Mononuclear cell (primary cell): ENCODE data around the gene TSHZ3. TPM values are rescaled to one million over a fixed set of nuclear protein-coding genes. Genes with fewer than 3 reads are reported as not detected.

ENCODE experiments used
- H3K27me3 ChIP-seq: 2 replicates; pipeline ENCODE4 v1.6.0; 2011; ENCODE audit warnings: low read length, control low read depth; ENCODE audit not compliant: insufficient read depth
- H3K4me1 ChIP-seq: 2 replicates; pipeline ENCODE4 v1.5.1; 2011; ENCODE audit warnings: mild to moderate bottlenecking, low read length, control low read depth; ENCODE audit not compliant: insufficient read depth
- H3K4me3 ChIP-seq: 2 replicates; pipeline ENCODE4 v1.5.1; 2011; ENCODE audit warnings: mild to moderate bottlenecking, low read length, moderate library complexity
- H3K9me3 ChIP-seq: 2 replicates; pipeline ENCODE4 v1.5.1; 2011; ENCODE audit warnings: low read depth, mild to moderate bottlenecking, control low read depth, low read length
- total RNA-seq: library from RNA; depleted of rRNA; stranded (reverse); fragments of >200 nt; gene quantifications from one replicate; pipeline ENCODE4 v1.2.3, GENCODE V29; 2012

The TSHZ3 gene
- total RNA-seq, 1 donor: 1.9 TPM

DNA sequence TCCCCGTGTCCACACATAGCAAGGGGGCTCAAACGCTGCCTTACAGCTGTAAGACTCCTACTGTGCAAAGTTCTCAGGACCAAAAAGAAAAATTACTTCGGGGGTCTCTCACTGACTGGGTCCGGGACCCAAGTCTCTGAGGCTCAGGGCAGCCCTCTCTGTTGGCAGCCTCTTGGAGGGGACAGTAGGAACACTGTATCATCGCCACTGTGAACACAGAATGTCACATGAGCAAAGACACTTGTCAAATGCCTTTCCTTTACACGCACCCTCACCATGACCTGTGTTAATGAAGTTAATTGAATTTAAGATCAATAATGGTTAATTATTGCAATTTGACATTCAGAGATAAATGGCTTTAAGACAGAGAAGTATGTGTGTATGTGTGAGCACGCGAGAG is 49.6 kb downstream of the TSHZ3 start:
- H3K4me1 ChIP-seq: peaks cover 3% of the 10 kb centered on the region
- no peaks in the 10 kb centered on the region for H3K27me3 ChIP-seq
- H3K9me3 ChIP-seq: no peaks in the 10 kb centered on the region
- H3K4me3 ChIP-seq: no peak overlapping the region

GRCh38 chr19:31297991-31298390 is 51.2 kb downstream of the TSHZ3 start:
- Histone ChIP-seq H3K27me3 (no peaks in the 10 kb centered on the region), H3K4me3 (no peak overlapping the region), H3K9me3 (no peaks in the 10 kb centered on the region), H3K4me1 (no peaks in the 10 kb centered on the region)

DNA sequence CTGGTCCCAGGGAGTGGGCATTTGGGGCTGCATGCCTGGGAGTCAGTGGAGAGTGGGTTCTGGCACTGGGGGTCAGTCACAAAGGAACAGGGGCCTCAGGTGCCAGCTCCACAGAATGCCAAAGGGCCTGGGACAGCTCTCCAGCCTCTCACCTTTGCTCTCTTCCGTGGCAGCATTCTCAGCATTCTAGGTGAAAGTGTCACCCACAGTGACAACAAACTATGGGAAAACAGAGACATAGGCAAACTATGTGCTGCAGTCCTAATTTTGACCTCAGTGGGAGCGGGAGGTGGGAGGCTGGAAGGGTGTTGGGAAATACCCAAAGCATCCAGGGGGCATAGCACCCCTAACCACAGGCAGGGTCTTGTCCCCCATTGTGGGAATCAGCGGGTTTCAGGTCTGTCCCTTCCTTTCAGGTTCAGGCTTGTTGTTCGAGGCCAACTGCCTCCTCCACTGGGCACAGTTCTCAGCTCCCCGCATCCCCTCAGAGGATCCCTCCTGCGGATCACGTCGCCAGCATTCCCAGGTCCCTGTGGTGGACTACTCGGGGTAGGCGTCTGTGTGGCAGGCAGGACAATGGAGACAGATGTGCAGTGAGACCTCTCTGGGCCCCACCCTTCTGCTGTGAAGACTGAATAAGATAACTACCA is 52.4 kb downstream of the TSHZ3 start:
- Histone ChIP-seq H3K4me1 (no peaks in the 10 kb centered on the region), H3K27me3 (no peaks in the 10 kb centered on the region), H3K4me3 (no peak overlapping the region), H3K9me3 (no peaks in the 10 kb centered on the region)

DNA sequence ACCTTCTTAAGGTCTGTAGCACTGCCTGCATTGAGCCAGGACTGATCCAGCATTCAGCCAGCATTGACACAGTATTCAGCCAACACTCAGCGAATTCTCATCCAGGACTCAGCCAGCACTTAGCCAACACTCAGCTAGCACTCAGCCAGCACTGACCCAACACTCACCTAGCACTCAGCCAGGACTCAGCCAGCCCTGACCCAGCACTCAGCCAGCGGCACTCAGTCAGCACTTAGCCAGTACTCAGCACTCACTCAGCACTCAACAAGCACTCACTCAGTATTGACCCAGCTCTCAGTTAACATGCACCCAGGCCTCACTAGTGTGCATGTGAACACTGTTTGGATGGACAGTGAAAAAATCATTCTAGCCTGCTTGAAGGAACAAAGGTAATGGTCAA is 55.0 kb downstream of the TSHZ3 start:
- no peaks in the 10 kb centered on the region for H3K9me3 ChIP-seq
- H3K27me3 ChIP-seq: no peaks in the 10 kb centered on the region
- H3K4me1 ChIP-seq: no peaks in the 10 kb centered on the region
- H3K4me3 ChIP-seq: no peak overlapping the region

DNA sequence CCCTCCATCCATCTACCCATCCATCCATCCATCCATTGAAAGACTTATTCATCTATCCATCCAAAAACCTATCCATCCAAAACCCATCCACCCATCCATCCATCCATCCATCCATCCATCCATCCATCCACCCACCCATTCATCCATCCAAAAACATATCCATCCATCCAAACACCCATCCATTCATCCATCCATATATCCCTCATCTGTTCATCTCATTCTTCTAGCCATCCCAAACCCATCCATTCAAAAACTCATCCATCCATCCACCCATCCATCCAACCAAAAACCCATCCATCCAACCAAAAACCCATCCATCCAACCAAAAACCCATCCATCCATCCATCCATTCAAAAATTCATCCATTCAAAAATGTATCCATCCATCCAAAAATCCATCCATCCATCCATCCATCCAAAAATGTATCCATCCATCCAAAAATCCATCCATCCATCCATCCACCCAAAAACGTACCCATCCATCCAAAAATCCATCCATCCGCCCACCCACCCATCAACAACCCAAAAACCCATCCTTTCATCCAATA is 56.5 kb downstream of the TSHZ3 start:
- Histone ChIP-seq H3K4me1 (no peaks in the 10 kb centered on the region), H3K27me3 (no peaks in the 10 kb centered on the region), H3K9me3 (no peaks in the 10 kb centered on the region), H3K4me3 (no peak overlapping the region)

- Histone ChIP-seq H3K9me3 (no peaks in the 10 kb centered on the region), H3K4me3 (no peak overlapping the region), H3K27me3 (no peaks in the 10 kb centered on the region), H3K4me1 (no peaks in the 10 kb centered on the region)
These were observed 58.2 kb downstream of the TSHZ3 start for GRCh38 chr19:31290931-31291590.

- no peaks in the 10 kb centered on the region for H3K27me3 ChIP-seq
- H3K4me1 ChIP-seq: no peaks in the 10 kb centered on the region
- no peak overlapping the region for H3K4me3 ChIP-seq
- no peaks in the 10 kb centered on the region for H3K9me3 ChIP-seq
These were observed 59.3 kb downstream of the TSHZ3 start for GRCh38 chr19:31289976-31290375.

DNA sequence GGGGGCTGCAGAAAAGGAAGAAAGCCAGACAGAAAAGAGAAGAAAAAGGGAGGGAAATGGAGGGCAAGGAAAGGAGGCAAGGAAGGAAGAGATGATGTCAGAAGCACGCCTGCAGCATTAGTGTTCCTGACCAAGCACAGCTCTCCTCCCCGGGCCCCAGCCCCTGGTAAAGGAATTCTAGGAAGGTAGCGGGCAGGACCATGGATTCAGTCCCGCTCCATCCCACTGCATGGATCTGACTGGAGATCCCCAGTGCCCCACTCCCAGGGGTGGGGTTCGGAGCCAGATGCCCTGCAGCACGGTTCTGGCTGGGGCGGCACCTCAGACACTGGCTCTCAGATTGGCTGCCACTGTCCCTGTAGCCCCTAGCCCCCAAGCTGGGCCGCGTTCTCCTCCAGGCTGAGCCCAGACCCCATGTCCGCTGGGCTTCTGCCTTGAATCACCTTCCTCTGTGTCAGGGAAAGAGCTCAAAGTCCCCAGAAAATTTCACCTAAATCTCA is 59.8 kb downstream of the TSHZ3 start:
- no peaks in the 10 kb centered on the region for H3K27me3 ChIP-seq
- H3K4me3 ChIP-seq: no peak overlapping the region
- H3K9me3 ChIP-seq: no peaks in the 10 kb centered on the region
- H3K4me1 ChIP-seq: no peaks in the 10 kb centered on the region

- no peaks in the 10 kb centered on the region for H3K27me3 ChIP-seq
- H3K4me1 ChIP-seq: no peaks in the 10 kb centered on the region
- H3K4me3 ChIP-seq: no peak overlapping the region
- no peaks in the 10 kb centered on the region for H3K9me3 ChIP-seq
These were observed 62.7 kb downstream of the TSHZ3 start for GRCh38 chr19:31286491-31286890.

DNA sequence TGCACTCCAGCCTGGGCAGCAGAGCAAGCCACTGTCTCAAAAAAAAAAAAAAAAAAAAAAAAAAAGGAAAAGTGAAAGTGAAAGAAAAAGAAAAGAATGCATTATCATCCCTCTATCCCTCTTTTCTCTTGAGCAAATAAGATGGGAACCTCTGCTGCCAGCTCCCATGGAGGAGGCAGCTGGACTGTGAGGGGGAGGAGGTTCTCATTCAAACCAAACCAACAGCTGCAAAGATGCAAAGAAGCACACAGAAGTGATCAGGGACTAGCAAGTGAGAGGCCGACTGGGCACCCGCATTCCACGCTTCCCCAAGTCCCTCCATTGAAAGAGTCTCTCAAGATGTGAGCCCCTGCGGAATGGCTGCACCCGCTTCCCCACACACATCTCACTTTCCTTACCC is 63.5 kb downstream of the TSHZ3 start:
- Histone ChIP-seq H3K9me3 (no peaks in the 10 kb centered on the region), H3K27me3 (no peaks in the 10 kb centered on the region), H3K4me3 (no peak overlapping the region), H3K4me1 (no peaks in the 10 kb centered on the region)

DNA sequence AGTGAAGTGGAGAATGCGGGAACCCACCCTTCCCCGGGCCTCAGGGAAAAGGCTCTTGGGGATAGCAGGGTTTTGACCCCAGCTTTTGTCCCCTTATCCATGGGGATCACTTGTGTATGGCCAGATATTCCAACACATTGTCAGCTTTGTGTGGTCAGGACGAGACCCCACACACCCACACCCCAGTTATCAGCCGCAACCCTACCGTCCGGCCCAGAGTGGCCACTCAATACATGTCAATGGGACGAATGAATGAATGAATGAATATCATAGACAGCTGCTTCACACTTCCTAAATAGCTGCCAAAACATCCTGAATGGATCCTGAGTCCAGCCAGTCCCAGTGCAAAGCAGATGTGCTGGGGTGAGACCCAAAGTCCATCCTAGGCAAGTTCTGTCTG is 64.6 kb downstream of the TSHZ3 start:
- H3K9me3 ChIP-seq: no peaks in the 10 kb centered on the region
- no peaks in the 10 kb centered on the region for H3K4me1 ChIP-seq
- no peak overlapping the region for H3K4me3 ChIP-seq
- no peaks in the 10 kb centered on the region for H3K27me3 ChIP-seq

DNA sequence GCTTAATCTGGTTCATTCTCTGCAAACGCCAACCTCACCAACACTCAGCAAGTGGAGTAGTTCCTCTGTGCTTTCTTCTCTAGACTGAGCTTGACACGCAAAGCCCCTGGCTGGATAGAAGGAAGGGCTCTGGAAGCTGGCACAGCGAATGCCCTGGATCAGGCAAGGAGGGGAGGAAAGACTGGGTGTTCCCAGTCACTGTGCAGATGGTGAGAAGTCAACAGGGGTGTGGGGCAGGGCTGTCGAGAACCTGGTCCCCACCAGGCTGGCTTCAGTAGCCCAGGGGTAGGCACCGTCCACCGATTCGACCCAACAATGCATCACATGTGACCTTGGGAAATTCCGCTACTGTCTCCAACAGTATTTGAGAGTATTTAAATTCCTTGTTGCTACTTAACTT is 65.5 kb downstream of the TSHZ3 start:
- no peaks in the 10 kb centered on the region for H3K9me3 ChIP-seq
- no peak overlapping the region for H3K4me3 ChIP-seq
- H3K4me1 ChIP-seq: no peaks in the 10 kb centered on the region
- H3K27me3 ChIP-seq: no peaks in the 10 kb centered on the region

- H3K4me3 ChIP-seq: no peak overlapping the region
- no peaks in the 10 kb centered on the region for H3K27me3 ChIP-seq
- no peaks in the 10 kb centered on the region for H3K4me1 ChIP-seq
- H3K9me3 ChIP-seq: no peaks in the 10 kb centered on the region
These were observed 66.9 kb downstream of the TSHZ3 start for GRCh38 chr19:31282346-31282745.

GRCh38 chr19:31280287-31281006 is 68.8 kb downstream of the TSHZ3 start:
- H3K4me1 ChIP-seq: no peaks in the 10 kb centered on the region
- H3K4me3 ChIP-seq: no peak overlapping the region
- H3K27me3 ChIP-seq: no peaks in the 10 kb centered on the region
- no peaks in the 10 kb centered on the region for H3K9me3 ChIP-seq

- H3K4me3 ChIP-seq: no peak overlapping the region
- no peaks in the 10 kb centered on the region for H3K4me1 ChIP-seq
- H3K9me3 ChIP-seq: no peaks in the 10 kb centered on the region
- H3K27me3 ChIP-seq: no peaks in the 10 kb centered on the region
These were observed 69.8 kb downstream of the TSHZ3 start for GRCh38 chr19:31279436-31279765.
